Common myeloid progenitor, CD34-positive (primary cell): ENCODE results near the gene PDK4.

Experiments used
- CTCF ChIA-PET: fragments of 350-600 bp; sonication (Branson Sonifier 250); formaldehyde crosslinking; loops from one replicate; lab custom pipeline; 2021; ENCODE audit warnings: antibody characterized with exemption; lab: Charles Lee
- POLR2A ChIA-PET: fragments of 350-600 bp; sonication (Branson Sonifier 250); formaldehyde crosslinking; loops from one replicate; lab custom pipeline; 2021; ENCODE audit warnings: antibody characterized with exemption; lab: Charles Lee
- DNase-seq, 3 donors: peaks; one replicate each; pipeline versions ENCODE4 v3.0.0 to v3.0.0-alpha.2; 2013
- H3K27ac ChIP-seq, 2 experiments: 1 replicate in 1 of 2; 2 replicates in 1 of 2; pipeline ENCODE4 v1.7.0; 2013; ENCODE audit warnings: inconsistent platforms in 2 of 2, low read length in 2 of 2, mild to moderate bottlenecking in 2 of 2, low read depth in 1 of 2, moderate library complexity in 1 of 2; ENCODE audit not compliant: severe bottlenecking in 2 of 2, insufficient read depth in 1 of 2, poor library complexity in 1 of 2
- H3K27me3 ChIP-seq, 5 experiments: replicated peaks in 2 of 5; 1 replicate in 3 of 5; 2 replicates in 2 of 5; pipeline versions ENCODE4 v1.6.1 to v1.7.0; 2013; ENCODE audit warnings: low read length in 4 of 5, mild to moderate bottlenecking in 2 of 5, moderate library complexity in 2 of 5, inconsistent platforms in 1 of 5; ENCODE audit not compliant: insufficient read depth in 5 of 5, control insufficient read depth in 4 of 5
- H3K36me3 ChIP-seq, 4 experiments: 1 replicate in 2 of 4; 2 replicates in 2 of 4; pipeline versions ENCODE4 v1.6.1 to v1.7.0; 2013; ENCODE audit warnings: low read length in 3 of 4, control low read depth in 1 of 4, mild to moderate bottlenecking in 1 of 4; ENCODE audit not compliant: control insufficient read depth in 4 of 4, insufficient read depth in 4 of 4
- H3K4me1 ChIP-seq, 4 experiments: 1 replicate in 3 of 4; 2 replicates in 1 of 4; pipeline versions ENCODE4 v1.6.1 to v1.7.1; 2013; ENCODE audit warnings: low read length in 3 of 4, mild to moderate bottlenecking in 3 of 4, control low read depth in 1 of 4, inconsistent platforms in 1 of 4, moderate library complexity in 1 of 4; ENCODE audit not compliant: control insufficient read depth in 4 of 4, insufficient read depth in 4 of 4; ENCODE audit errors: control extremely low read depth in 1 of 4
- H3K4me3 ChIP-seq, 7 experiments: 1 replicate in 4 of 7; 2 replicates in 3 of 7; pipeline versions ENCODE4 v1.5.1 to v1.7.0; 2013; ENCODE audit warnings: mild to moderate bottlenecking in 7 of 7, low read length in 6 of 7, moderate library complexity in 6 of 7, inconsistent platforms in 2 of 7, low read depth in 2 of 7, control low read depth in 1 of 7; ENCODE audit not compliant: insufficient read depth in 4 of 7, control insufficient read depth in 1 of 7; ENCODE audit errors: extremely low read depth in 1 of 7
- H3K9me3 ChIP-seq, 5 experiments: 1 replicate in 4 of 5; 2 replicates in 1 of 5; pipeline versions ENCODE4 v1.6.1 to v1.7.1; 2013; ENCODE audit warnings: low read length in 4 of 5, mild to moderate bottlenecking in 2 of 5, inconsistent platforms in 1 of 5, low read depth in 1 of 5, moderate library complexity in 1 of 5; ENCODE audit not compliant: control insufficient read depth in 4 of 5, insufficient read depth in 2 of 5; ENCODE audit errors: control extremely low read depth in 1 of 5
- WGBS: methylation state at CpG from one replicate; pipeline ENCODE4 v1.1.5; 2013; ENCODE audit not compliant: insufficient coverage; 5-methylcytosine and 5-hydroxymethylcytosine counted together

Gene PDK4

DNA sequence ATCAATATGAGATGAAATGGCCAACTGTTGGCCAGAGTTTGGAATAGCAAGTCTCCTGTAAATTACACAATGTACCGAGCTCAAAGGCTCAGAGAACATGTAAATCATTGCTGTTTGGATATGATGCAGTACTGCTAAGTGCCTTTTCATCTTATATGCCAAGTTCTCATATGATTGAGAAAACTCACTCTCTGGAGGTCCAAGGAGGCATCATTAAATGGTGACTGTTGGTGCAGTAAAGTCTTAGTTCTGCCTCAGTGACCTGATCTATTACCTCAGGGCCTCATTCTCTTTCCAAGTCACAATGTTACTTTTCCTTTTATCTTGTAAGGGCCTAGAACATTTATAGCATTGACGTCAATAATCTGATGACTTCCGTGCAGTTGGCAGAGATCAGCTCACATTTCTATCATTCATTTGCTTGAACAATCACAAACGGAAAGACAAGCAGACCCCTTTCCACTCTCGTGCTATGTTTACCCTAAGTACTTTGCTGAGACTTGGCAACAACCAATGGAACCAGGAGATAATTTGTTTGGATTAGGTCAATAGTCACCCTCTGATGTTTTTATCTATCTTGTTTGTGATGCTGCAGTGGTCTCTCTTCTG is 32.6 kb upstream of the PDK4 start:
- Histone ChIP-seq H3K4me3 (no peak overlapping the region), H3K27me3 (no peaks in the 10 kb centered on the region), H3K36me3 (no peaks in the 10 kb centered on the region), H3K9me3 (no peaks in the 10 kb centered on the region), H3K27ac (no peak overlapping the region), H3K4me1 (no peaks in the 10 kb centered on the region)
- CTCF ChIA-PET: interaction anchor here (0.6 kb wide), 1 partner anchor 170 kb away, joined by 3 read pairs; no protein-coding TSS in a partner anchor
- 100% methylated on average over 2 of the region's 5 CpGs for WGBS
- no peak for DNase-seq
- POLR2A ChIA-PET: no interaction called here

DNA sequence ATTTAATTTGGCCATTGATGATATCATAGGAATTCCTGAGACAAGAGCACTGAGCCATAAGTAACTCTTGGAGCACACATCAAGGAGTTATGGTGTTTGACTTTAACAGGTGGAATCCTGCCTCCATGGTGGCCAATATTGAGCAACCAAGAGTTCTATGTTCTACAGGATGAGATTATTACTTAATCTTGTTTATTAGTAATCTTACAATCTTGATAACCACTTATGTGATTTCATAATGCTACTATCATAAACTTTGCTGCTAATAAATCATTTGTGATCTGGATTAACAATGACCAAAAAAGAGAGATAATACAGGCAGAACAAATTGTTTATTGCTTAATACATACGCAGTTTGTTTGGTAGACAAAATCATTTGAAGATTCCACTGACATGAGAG is 27.5 kb upstream of the PDK4 start:
- whole genome bisulfite sequencing: 100% methylated on average over 1 of the region's 1 CpG
- Histone ChIP-seq H3K9me3 (no peaks in the 10 kb centered on the region), H3K27me3 (no peaks in the 10 kb centered on the region), H3K4me3 (no peak overlapping the region), H3K27ac (no peak overlapping the region), H3K36me3 (no peaks in the 10 kb centered on the region), H3K4me1 (no peaks in the 10 kb centered on the region)
- CTCF ChIA-PET: no interaction called here
- DNase-seq: no peak
- POLR2A ChIA-PET: no interaction called here

DNA sequence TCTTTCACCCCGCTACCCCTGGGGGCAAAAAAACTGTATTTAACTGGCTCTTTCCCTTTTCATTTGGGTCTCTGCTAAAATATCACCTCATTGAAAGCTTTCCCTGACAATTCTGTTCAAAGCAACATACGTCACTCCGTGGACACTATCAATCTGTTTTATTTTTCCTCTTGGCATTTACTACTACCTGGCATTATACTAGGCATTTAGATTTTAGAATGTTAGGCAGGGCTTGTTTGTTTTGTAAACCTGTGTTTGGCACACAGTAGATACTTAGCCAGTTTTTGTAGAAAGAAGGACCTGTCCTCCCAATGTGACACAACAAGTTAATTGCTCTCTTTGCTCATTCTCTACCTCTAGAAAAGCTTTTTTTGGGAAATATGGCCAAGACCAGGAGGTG is 26.5 kb upstream of the PDK4 start:
- DNase-seq: no peak
- Histone ChIP-seq H3K27ac (no peak overlapping the region), H3K27me3 (no peaks in the 10 kb centered on the region), H3K4me3 (no peak overlapping the region), H3K4me1 (no peaks in the 10 kb centered on the region), H3K36me3 (no peaks in the 10 kb centered on the region), H3K9me3 (no peaks in the 10 kb centered on the region)
- WGBS: 100% methylated on average over 1 of the region's 3 CpGs
- ChIA-PET POLR2A (no interaction called here), CTCF (no interaction called here)

DNA sequence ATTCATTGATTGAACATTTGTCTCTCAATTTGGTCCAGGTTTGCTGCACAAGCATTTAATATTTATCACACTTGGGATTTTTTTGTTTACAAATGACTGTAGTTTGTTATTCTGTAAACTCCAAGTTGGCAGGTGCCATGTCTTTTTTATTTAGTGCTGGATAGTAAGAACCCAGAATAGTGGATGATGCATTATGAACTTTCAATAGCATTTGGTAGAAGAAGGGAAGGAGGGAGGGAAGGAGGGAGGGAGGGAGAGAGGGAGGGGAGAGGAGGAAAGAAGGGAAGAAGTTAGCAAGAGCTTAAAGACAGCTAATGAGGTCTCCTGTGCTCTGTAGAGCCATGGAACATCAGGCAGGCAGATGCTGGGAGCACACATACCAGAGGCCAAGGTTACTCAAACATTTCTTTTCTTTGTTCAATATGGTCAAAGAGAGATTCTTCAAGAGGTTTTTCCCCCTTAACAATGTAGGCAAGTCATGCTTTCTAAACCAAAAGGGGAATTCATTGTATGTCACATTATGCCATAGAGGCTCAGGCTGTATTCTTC is 25.8 kb upstream of the PDK4 start:
- no peaks in the 10 kb centered on the region for H3K4me1 ChIP-seq
- H3K27me3 ChIP-seq: no peaks in the 10 kb centered on the region
- CTCF ChIA-PET: no interaction called here
- no peak overlapping the region for H3K4me3 ChIP-seq
- no peaks in the 10 kb centered on the region for H3K36me3 ChIP-seq
- POLR2A ChIA-PET: no interaction called here
- DNase-seq: no peak
- no peaks in the 10 kb centered on the region for H3K9me3 ChIP-seq
- H3K27ac ChIP-seq: no peak overlapping the region

DNA sequence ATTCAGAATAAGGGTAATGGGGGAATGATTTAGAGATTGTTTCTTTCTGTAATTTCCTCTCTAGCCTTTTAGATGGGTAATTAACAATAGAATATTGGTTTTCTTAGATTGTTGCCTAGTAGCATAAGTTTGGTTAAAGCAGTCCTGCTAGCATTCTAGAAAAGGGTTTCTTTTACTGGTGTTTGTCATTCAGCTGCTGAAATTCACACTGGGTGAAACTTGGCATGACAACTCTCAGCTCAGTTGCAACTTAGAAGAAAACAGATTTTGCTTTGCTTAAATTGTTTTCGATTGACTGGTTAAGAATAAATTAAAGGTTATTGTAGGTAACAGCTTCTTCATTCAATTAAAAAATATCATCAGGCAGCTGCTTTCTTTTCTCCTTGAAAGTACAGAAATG is 25.1 kb upstream of the PDK4 start:
- Histone ChIP-seq H3K9me3 (no peaks in the 10 kb centered on the region), H3K4me1 (no peaks in the 10 kb centered on the region), H3K4me3 (no peak overlapping the region), H3K36me3 (no peaks in the 10 kb centered on the region), H3K27me3 (no peaks in the 10 kb centered on the region), H3K27ac (no peak overlapping the region)
- no CpG with 5 or more reads among the region's 1 CpG for WGBS
- no peak for DNase-seq
- ChIA-PET CTCF (no interaction called here), POLR2A (no interaction called here)

DNA sequence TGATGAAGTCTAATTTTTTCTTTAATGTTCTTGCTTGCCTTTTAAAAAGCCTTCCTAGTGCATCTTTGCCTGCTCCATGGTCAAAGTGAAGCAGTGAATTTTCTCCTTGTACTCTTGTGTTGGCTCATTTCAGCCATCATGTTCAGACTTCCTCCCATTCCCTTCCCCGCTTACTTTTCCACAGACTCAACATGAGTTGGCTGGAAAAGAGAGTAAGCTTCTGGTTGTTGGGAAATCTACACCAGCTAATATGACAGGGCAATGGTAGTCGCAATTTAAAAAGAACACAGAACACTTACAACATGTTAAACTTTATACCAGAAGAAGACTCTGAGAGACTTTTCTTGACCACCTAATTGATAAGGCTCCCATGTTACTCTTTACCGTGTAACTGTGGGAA is 24.3 kb upstream of the PDK4 start:
- H3K27me3 ChIP-seq: no peaks in the 10 kb centered on the region
- ChIA-PET CTCF (interaction anchor here (0.8 to 1.4 kb wide), 3 partner anchors 66 to 130 kb away, joined by 3 read pairs; no protein-coding TSS in a partner anchor), POLR2A (no interaction called here)
- no peaks in the 10 kb centered on the region for H3K36me3 ChIP-seq
- H3K4me1 ChIP-seq: no peaks in the 10 kb centered on the region
- 89% methylated on average over 1 of the region's 3 CpGs for WGBS
- DNase-seq: no peak
- peaks cover 0 to 5% (median 0%) of the 10 kb centered on the region in 5 experiments for H3K9me3 ChIP-seq
- H3K4me3 ChIP-seq: no peak overlapping the region
- no peak overlapping the region for H3K27ac ChIP-seq

DNA sequence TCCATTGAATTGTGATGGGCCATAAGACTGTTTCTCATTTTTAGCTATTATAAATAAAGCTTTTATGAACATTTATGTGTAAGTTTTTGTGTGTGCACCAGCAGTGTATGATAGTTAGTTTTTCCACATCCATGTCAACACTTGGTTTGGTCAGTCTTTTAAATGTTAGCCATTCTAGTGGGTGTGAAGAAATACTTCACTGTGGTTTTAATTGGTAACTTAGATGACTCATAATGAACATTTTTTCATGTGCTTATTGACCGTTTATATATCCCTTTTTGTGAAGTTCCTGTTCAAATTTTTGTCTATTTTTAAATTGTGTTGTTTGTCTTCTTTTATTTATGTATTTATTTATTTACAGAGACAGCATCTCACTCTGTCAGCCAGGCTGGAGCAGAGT is 23.6 kb upstream of the PDK4 start:
- Histone ChIP-seq H3K9me3 (peaks cover 0 to 5% (median 0%) of the 10 kb centered on the region in 5 experiments), H3K4me1 (no peaks in the 10 kb centered on the region), H3K27me3 (no peaks in the 10 kb centered on the region), H3K4me3 (no peak overlapping the region), H3K27ac (no peak overlapping the region), H3K36me3 (no peaks in the 10 kb centered on the region)
- ChIA-PET POLR2A (no interaction called here), CTCF (interaction anchor here (0.8 to 1.4 kb wide), 3 partner anchors 67 to 129 kb away, joined by 3 read pairs; no protein-coding TSS in a partner anchor)
- no CpG with 5 or more reads among the region's 1 CpG for WGBS
- no peak for DNase-seq
